NCI-H1105 (cell line): ENCODE results near the gene CFAP61.

Experiments used
- DNase-seq: peaks from one replicate; lab custom pipeline; 2025; lab: John Stamatoyannopoulos, UW

CFAP61 gene

GRCh38 chr20:20276811-20277530 lies 224.6 kb downstream of the CFAP61 start:
- no peak for DNase-seq

GRCh38 chr20:20277894-20278335 lies 225.6 kb downstream of the CFAP61 start:
- no peak for DNase-seq

- DNase-seq, result no peak
These were observed 233.7 kb downstream of the CFAP61 start for GRCh38 chr20:20286061-20286460.

GRCh38 chr20:20289331-20289730 lies 237.0 kb downstream of the CFAP61 start:
- no peak for DNase-seq

GRCh38 chr20:20292472-20292871 lies 240.1 kb downstream of the CFAP61 start:
- DNase-seq, result no peak

GRCh38 chr20:20293141-20293540 lies 240.8 kb downstream of the CFAP61 start:
- DNase-seq, result no peak

GRCh38 chr20:20293691-20294385 lies 241.5 kb downstream of the CFAP61 start:
- no peak for DNase-seq

GRCh38 chr20:20295621-20296498 lies 243.5 kb downstream of the CFAP61 start:
- DNase-seq, result no peak

- no peak for DNase-seq
These were observed 244.8 kb downstream of the CFAP61 start for GRCh38 chr20:20297181-20297580.

- no peak for DNase-seq
These were observed 245.4 kb downstream of the CFAP61 start for GRCh38 chr20:20297752-20298151.

GRCh38 chr20:20299904-20300303 lies 247.6 kb downstream of the CFAP61 start:
- no peak for DNase-seq

- no peak for DNase-seq
These were observed 251.0 kb downstream of the CFAP61 start for GRCh38 chr20:20303320-20303719.

- DNase-seq, result no peak
These were observed 251.4 kb downstream of the CFAP61 start for GRCh38 chr20:20303742-20304141.

GRCh38 chr20:20304942-20305341 lies 252.6 kb downstream of the CFAP61 start:
- no peak for DNase-seq

- DNase-seq, result no peak
These were observed 260.2 kb downstream of the CFAP61 start for GRCh38 chr20:20312562-20312961.

- DNase-seq, result no peak
These were observed 264.9 kb downstream of the CFAP61 start for GRCh38 chr20:20317195-20317594.

GRCh38 chr20:20317621-20318364 lies 265.5 kb downstream of the CFAP61 start:
- no peak for DNase-seq

- DNase-seq, result no peak
These were observed 266.2 kb downstream of the CFAP61 start for GRCh38 chr20:20318365-20319161.

- no peak for DNase-seq
These were observed 268.8 kb downstream of the CFAP61 start for GRCh38 chr20:20321134-20321533.

- no peak for DNase-seq
These were observed 269.6 kb downstream of the CFAP61 start for GRCh38 chr20:20321917-20322316.

- no peak for DNase-seq
These were observed 270.6 kb downstream of the CFAP61 start for GRCh38 chr20:20322912-20323311.
